ENCODE data around the gene KRTAP13-2.

KRTAP13-2 gene

GRCh38 chr21:30372139-30372770 lies at the start of gene KRTAP13-2:
Gene KRTAP13-2, minus strand, starts transcription at chr21:30372271. Its CDS starts 58 bp downstream, at chr21:30372213.
- no peak for DNase-seq

GRCh38 chr21:30415993-30416392 lies 43.9 kb upstream of the KRTAP13-2 start:
- no peak for DNase-seq

- peak; percentile 41 for DNase-seq
These were observed 36.9 kb upstream of the KRTAP13-2 start for GRCh38 chr21:30408782-30409494.

GRCh38 chr21:30395731-30396130 lies 23.7 kb upstream of the KRTAP13-2 start, which contains the start of gene KRTAP13-1:
Gene KRTAP13-1, plus strand, starts transcription at chr21:30396031. Its CDS starts 56 bp downstream, at chr21:30396087.
- no peak for DNase-seq

GRCh38 chr21:30391492-30392025 lies 19.5 kb upstream of the KRTAP13-2 start:
- no peak for DNase-seq

- DNase-seq: no peak
These were observed 10.1 kb upstream of the KRTAP13-2 start for GRCh38 chr21:30382201-30382600.

GRCh38 chr21:30355906-30356305 lies 16.2 kb downstream of the KRTAP13-2 start:
- no peak for DNase-seq

GRCh38 chr21:30354308-30355005 lies 17.6 kb downstream of the KRTAP13-2 start:
- DNase-seq: no peak

GRCh38 chr21:30351534-30351933 lies 20.5 kb downstream of the KRTAP13-2 start:
- DNase-seq: no peak

GRCh38 chr21:30349572-30349971 lies 22.5 kb downstream of the KRTAP13-2 start:
- no peak for DNase-seq

GRCh38 chr21:30348506-30348905 lies 23.6 kb downstream of the KRTAP13-2 start, which contains the start of gene KRTAP23-1:
Gene KRTAP23-1, minus strand, starts transcription at chr21:30348606. Its CDS starts 0 bp downstream, at chr21:30348606.
- DNase-seq: no peak

- no peak for DNase-seq
These were observed 27.1 kb downstream of the KRTAP13-2 start for GRCh38 chr21:30345014-30345413.

- no peak for DNase-seq
These were observed 31.1 kb downstream of the KRTAP13-2 start for GRCh38 chr21:30340714-30341573.

- DNase-seq: no peak
These were observed 33.4 kb downstream of the KRTAP13-2 start for GRCh38 chr21:30338717-30339116.

- no peak for DNase-seq
These were observed 34.3 kb downstream of the KRTAP13-2 start for GRCh38 chr21:30337772-30338171.

- DNase-seq: no peak
These were observed 34.8 kb downstream of the KRTAP13-2 start, which contains the start of gene KRTAP27-1 for GRCh38 chr21:30337276-30337744. Gene KRTAP27-1, minus strand, starts transcription at chr21:30337694. Its CDS starts 26 bp downstream, at chr21:30337668.

- no peak for DNase-seq
These were observed 35.5 kb downstream of the KRTAP13-2 start for GRCh38 chr21:30336596-30336995.

- no peak for DNase-seq
These were observed 38.3 kb downstream of the KRTAP13-2 start for GRCh38 chr21:30333736-30334135.

GRCh38 chr21:30332681-30333080 lies 39.4 kb downstream of the KRTAP13-2 start:
- no peak for DNase-seq

- DNase-seq: no peak
These were observed 42.7 kb downstream of the KRTAP13-2 start for GRCh38 chr21:30329203-30329875.

GRCh38 chr21:30326390-30326789 lies 45.7 kb downstream of the KRTAP13-2 start:
- no peak for DNase-seq
